Mononuclear cell (primary cell): Measurements from ENCODE around the gene RHOT1. TPM values are rescaled to one million over a fixed set of nuclear protein-coding genes. Genes with fewer than 3 reads are reported as not detected.

Experiments used
- total RNA-seq: library from RNA; depleted of rRNA; stranded (reverse); fragments of >200 nt; gene quantifications from one replicate; pipeline ENCODE4 v1.2.3, GENCODE V29; 2012

The RHOT1 gene
- total RNA-seq, 1 donor: 33.6 TPM

Other genes with a start within 250 kb of the RHOT1 start
- 16.2 TPM for gene UTP6, start 240.8 kb upstream of the RHOT1 start, total RNA-seq
- 34.1 TPM for gene SUZ12, start 205.5 kb upstream of the RHOT1 start, total RNA-seq
- gene LRRC37B, start 135.1 kb upstream of the RHOT1 start, total RNA-seq: 50.2 TPM
- gene RHBDL3, start 123.3 kb downstream of the RHOT1 start, total RNA-seq: 0.73 TPM
- gene C17orf75, start 199.7 kb downstream of the RHOT1 start, total RNA-seq: 5.8 TPM
- gene ZNF207, start 207.7 kb downstream of the RHOT1 start, total RNA-seq: 281 TPM